Parathyroid adenoma (tissue), 2 donors: ENCODE measurements around the gene AUH.
"Not testable (repeated sequence)": the region's sequence is repeated elsewhere in the genome, so short reads cannot be mapped to it uniquely, and the experiment has no call there.

ENCODE experiments used
- H2AFZ ChIP-seq: fragments of 300-600 bp; sonication (generic); one replicate; pipeline ENCODE4 v1.7.0; 2017; ENCODE audit warnings: antibody characterized with exemption, mild to moderate bottlenecking
- H3K27ac ChIP-seq: fragments of 300-600 bp; sonication (generic); one replicate; pipeline ENCODE4 v1.7.0; 2017
- H3K27me3 ChIP-seq: fragments of 300-600 bp; sonication (generic); one replicate; pipeline ENCODE4 v1.7.0; 2017; ENCODE audit warnings: low read length; ENCODE audit not compliant: control insufficient read depth, insufficient read depth
- H3K36me3 ChIP-seq: fragments of 300-600 bp; sonication (generic); one replicate; pipeline ENCODE4 v1.7.0; 2017; ENCODE audit warnings: low read length; ENCODE audit not compliant: control insufficient read depth, insufficient read depth
- H3K4me1 ChIP-seq: fragments of 300-600 bp; sonication (generic); one replicate; pipeline ENCODE4 v1.7.0; 2017; ENCODE audit warnings: control low read depth
- H3K4me2 ChIP-seq: fragments of 300-600 bp; sonication (generic); one replicate; pipeline ENCODE4 v1.7.0; 2017; ENCODE audit warnings: low read length
- H3K4me3 ChIP-seq: fragments of 300-600 bp; sonication (generic); one replicate; pipeline ENCODE4 v1.7.0; 2017; ENCODE audit warnings: low read depth, low read length
- H3K79me2 ChIP-seq: fragments of 300-600 bp; sonication (generic); one replicate; pipeline ENCODE4 v1.7.0; 2017; ENCODE audit warnings: control low read depth
- H3K9ac ChIP-seq: fragments of 300-600 bp; sonication (generic); one replicate; pipeline ENCODE4 v1.7.0; 2017; ENCODE audit warnings: mild to moderate bottlenecking
- H3K9me3 ChIP-seq: fragments of 300-600 bp; sonication (generic); one replicate; pipeline ENCODE4 v1.7.0; 2017; ENCODE audit warnings: low read length; ENCODE audit not compliant: control insufficient read depth
- TF ChIP-seq, protein P1 (sequence below): fragments of 300-600 bp; sonication (generic); IDR thresholded peaks from one replicate; pipeline ENCODE4 v1.7.0; 2017; ENCODE audit warnings: antibody characterized with exemption, mild to moderate bottlenecking
- donor health status: primary hyperparathyroidism.

The AUH gene

DNA sequence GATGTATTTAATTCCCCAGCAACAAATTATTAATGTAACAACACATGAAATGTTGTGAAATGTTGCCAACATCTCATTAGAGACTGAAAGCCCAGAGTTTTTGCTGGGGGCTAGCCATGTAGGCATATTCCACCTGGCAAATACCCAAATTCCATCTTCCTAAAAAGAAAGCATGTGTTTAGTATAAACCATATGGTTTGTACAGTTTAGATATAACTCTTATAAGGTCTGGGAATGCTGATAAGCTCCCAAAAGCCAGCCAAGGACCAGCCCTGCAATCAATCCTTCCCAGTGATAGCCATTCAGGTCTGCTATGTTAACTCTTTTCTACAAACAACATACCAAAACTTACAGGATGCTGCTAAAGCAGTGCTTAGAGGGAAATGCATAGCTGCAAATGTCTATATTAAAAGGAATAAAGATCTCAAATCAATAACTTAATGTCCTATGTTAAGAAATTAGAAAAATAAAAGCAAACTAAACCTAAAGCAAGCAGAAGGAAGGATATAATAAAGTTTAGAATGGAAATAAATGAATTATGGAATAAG lies 158.9 kb downstream of the AUH start:
- Histone ChIP-seq H3K4me3 (no peak overlapping the region), H3K79me2 (no peaks in the 10 kb centered on the region), H3K27me3 (no peaks in the 10 kb centered on the region)

GRCh38 chr9:91200692-91201336 lies 160.9 kb downstream of the AUH start:
- H3K9ac ChIP-seq: no peak overlapping the region
- H3K9me3 ChIP-seq: no peaks in the 10 kb centered on the region
- no peak overlapping the region for H2AFZ ChIP-seq
- no peaks in the 10 kb centered on the region for H3K27me3 ChIP-seq
- H3K4me1 ChIP-seq: no peaks in the 10 kb centered on the region
- no peaks in the 10 kb centered on the region for H3K36me3 ChIP-seq
- H3K4me3 ChIP-seq: no peak overlapping the region
- H3K79me2 ChIP-seq: no peaks in the 10 kb centered on the region
- H3K27ac ChIP-seq: no peak overlapping the region
- TF ChIP-seq, protein P1, sequence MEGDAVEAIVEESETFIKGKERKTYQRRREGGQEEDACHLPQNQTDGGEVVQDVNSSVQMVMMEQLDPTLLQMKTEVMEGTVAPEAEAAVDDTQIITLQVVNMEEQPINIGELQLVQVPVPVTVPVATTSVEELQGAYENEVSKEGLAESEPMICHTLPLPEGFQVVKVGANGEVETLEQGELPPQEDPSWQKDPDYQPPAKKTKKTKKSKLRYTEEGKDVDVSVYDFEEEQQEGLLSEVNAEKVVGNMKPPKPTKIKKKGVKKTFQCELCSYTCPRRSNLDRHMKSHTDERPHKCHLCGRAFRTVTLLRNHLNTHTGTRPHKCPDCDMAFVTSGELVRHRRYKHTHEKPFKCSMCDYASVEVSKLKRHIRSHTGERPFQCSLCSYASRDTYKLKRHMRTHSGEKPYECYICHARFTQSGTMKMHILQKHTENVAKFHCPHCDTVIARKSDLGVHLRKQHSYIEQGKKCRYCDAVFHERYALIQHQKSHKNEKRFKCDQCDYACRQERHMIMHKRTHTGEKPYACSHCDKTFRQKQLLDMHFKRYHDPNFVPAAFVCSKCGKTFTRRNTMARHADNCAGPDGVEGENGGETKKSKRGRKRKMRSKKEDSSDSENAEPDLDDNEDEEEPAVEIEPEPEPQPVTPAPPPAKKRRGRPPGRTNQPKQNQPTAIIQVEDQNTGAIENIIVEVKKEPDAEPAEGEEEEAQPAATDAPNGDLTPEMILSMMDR: no peak
- no peak overlapping the region for H3K4me2 ChIP-seq

More for the DNA sequence above, 158.9 kb downstream of the AUH start:
- TF ChIP-seq, protein P1: no peak
- H3K9me3 ChIP-seq: no peaks in the 10 kb centered on the region
- H3K36me3 ChIP-seq: no peaks in the 10 kb centered on the region
- H3K4me1 ChIP-seq: peaks cover 1% of the 10 kb centered on the region
- no peak overlapping the region for H3K27ac ChIP-seq
- no peak overlapping the region for H3K4me2 ChIP-seq
- H2AFZ ChIP-seq: no peak overlapping the region
- H3K9ac ChIP-seq: no peak overlapping the region

GRCh38 chr9:91199739-91200497 lies 161.8 kb downstream of the AUH start:
- no peaks in the 10 kb centered on the region for H3K9me3 ChIP-seq
- H3K4me3 ChIP-seq: no peak overlapping the region
- no peak overlapping the region for H3K4me2 ChIP-seq
- H3K27me3 ChIP-seq: no peaks in the 10 kb centered on the region
- H3K4me1 ChIP-seq: peaks cover 3% of the 10 kb centered on the region
- H3K9ac ChIP-seq: no peak overlapping the region
- H3K79me2 ChIP-seq: no peaks in the 10 kb centered on the region
- TF ChIP-seq, protein P1: no peak
- H3K36me3 ChIP-seq: no peaks in the 10 kb centered on the region
- no peak overlapping the region for H3K27ac ChIP-seq
- no peak overlapping the region for H2AFZ ChIP-seq

DNA sequence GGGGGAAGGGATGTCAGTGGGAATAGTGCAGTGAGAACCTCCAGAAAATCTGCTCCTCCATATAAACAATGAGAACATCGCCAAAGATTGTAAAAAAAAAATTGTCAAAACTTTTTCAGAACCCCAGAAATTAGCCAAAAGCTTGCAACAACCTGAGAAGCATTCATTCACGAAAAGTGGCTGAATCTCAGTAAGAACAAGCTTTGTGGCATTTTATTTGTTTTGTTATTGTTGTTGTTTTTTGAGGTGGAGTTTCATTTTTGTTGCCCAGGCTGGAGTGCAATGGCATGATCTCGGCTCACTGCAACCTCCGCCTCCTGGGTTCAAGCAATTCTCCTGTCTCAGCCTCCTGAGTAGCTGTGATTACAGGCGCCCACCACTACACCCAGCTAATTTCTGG lies 162.8 kb downstream of the AUH start:
- H3K4me3 ChIP-seq, H3K27me3 ChIP-seq, H3K79me2 ChIP-seq, H3K36me3 ChIP-seq, H2AFZ ChIP-seq, H3K9me3 ChIP-seq, H3K27ac ChIP-seq, H3K9ac ChIP-seq, H3K4me2 ChIP-seq: not testable (repeated sequence)
- H3K4me1 ChIP-seq: peaks cover 10% of the 10 kb centered on the region

DNA sequence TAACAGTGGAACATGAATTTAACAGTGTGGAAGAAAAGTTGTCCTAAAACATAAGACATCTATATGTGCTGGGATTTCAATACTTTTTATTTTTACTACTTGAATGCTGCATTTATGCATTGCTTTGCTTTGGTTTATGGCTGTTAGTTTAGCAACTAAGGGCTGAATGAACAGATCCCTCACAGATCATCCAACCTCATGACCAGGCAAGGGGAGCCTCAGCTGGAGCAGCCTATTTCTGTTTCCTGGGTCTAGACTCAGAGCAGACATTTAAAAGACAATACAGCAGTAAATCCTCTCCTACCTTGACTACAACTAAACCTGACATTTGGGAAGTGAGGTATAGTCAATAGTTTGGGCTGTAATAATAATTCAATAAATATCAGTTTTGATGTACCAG lies 163.3 kb downstream of the AUH start:
- TF ChIP-seq, protein P1: no peak
- no peaks in the 10 kb centered on the region for H3K36me3 ChIP-seq
- no peaks in the 10 kb centered on the region for H3K9me3 ChIP-seq
- H3K9ac ChIP-seq: no peak overlapping the region
- no peaks in the 10 kb centered on the region for H3K79me2 ChIP-seq
- no peak overlapping the region for H2AFZ ChIP-seq
- no peak overlapping the region for H3K27ac ChIP-seq
- H3K4me3 ChIP-seq: no peak overlapping the region
- H3K4me1 ChIP-seq: peaks cover 10% of the 10 kb centered on the region
- no peak overlapping the region for H3K4me2 ChIP-seq
- H3K27me3 ChIP-seq: no peaks in the 10 kb centered on the region
